ENCODE data around the gene RGL4.

DNA sequence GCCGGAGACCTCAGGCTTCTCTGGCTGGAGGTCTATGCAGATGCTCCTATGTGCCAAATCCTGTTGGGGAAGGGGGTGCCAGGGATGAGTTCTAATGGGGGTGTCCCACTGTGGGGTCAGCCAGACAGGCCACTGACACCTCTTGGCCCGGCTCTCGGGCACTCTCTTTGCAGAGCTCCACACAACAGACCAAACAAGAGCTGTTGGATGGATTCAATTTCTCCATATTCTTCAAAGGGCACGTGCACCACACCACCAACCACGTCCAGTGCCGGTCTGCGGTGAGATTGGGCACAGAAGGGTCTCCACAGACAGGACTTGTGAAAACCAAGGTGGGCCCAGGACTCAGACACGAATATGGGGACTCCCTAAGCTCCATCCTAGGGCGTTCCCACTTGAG lies 2.2 kb upstream of the RGL4 start:
- no peak for TF ChIP-seq CTCF (IDR thresholded peaks at IDR 0.05; ENCODE audit: control extremely low read depth in 1 of 3, insufficient read depth in 1 of 3, low read depth in 1 of 3, low read length in 3 of 3)
- no peak for TF ChIP-seq ZNF274 (IDR thresholded peaks at IDR 0.05; ENCODE audit: borderline replicate concordance, extremely low read depth, low read length)
- no peak for TF ChIP-seq PHF8 (conservative IDR thresholded peaks at IDR 0.05; ENCODE audit: low read depth, low read length)
- TF ChIP-seq POU5F1 (IDR thresholded peaks at IDR 0.05; ENCODE audit: low read depth, low read length) = no peak
- TF ChIP-seq POLR2AphosphoS5 (IDR thresholded peaks at IDR 0.05; ENCODE audit: low read depth, low read length) = no peak
- TF ChIP-seq MAFK (IDR thresholded peaks at IDR 0.05; ENCODE audit: low read depth, low read length) = no peak
- TF ChIP-seq, protein P1, sequence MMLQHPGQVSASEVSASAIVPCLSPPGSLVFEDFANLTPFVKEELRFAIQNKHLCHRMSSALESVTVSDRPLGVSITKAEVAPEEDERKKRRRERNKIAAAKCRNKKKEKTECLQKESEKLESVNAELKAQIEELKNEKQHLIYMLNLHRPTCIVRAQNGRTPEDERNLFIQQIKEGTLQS (IDR thresholded peaks at IDR 0.05; ENCODE audit: insufficient read depth, low read depth, low read length) = no peak
- TF ChIP-seq GTF2F1 (IDR thresholded peaks at IDR 0.05; ENCODE audit: borderline replicate concordance, low read depth, low read length) = no peak
- no peak for TF ChIP-seq SIRT6 (IDR thresholded peaks at IDR 0.05; ENCODE audit: low read length)
- TF ChIP-seq BRCA1 (IDR thresholded peaks at IDR 0.05; ENCODE audit: low read depth, low read length) = no peak

All from H1 (cell line).